ENCODE results near the gene TBX10.
A peak's percentile ranks its signal among the peaks of the same experiment; 100 is the strongest.

The TBX10 gene

DNA sequence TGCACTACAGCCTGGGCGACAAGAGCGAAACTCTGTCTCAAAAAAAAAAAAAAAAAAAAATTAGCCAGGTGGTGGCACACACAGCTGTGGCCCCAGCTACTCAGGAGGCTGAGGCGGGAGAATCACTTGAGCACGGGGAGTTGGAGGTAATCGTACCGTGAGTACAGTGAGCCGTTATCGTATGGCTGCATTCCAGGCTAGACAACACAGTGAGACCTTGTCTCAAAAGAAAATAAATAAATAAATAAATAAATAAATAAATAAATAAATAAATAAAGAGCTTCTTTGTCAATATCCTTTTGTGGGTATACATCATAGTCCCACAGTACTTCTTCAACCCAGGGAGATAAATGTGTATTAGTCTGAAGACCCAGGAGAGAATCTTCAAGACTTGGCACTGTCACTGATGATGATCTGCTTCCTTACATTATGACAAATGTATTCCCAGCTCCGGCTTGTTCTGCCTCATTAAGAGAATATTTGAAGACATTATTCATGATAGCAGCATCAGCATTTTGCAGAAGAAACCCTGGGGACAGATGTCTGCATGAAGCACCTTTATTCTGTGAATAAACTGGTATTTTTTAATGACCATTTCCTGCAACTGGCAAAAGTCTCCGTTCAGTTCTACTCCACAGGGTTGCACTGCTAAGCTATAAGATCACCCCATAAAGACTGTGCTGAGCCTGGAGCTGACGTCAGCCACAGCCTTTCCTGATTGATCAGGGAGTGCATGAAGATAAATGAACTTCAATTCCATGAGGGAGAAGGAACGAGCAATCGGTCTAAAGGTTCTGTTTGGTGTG is 12.6 kb upstream of the TBX10 start:
- Histone ChIP-seq H3K27ac (ENCODE audit: low read depth, low read length) (no peak overlapping the region), H3K4me3 (ENCODE audit: low read depth, low read length) (no peak overlapping the region), H3K4me1 (ENCODE audit: control insufficient read depth in 1 of 2, insufficient read depth in 2 of 2, low read length in 2 of 2) (no peaks in the 10 kb centered on the region), H3K79me1 (ENCODE audit: low read length) (no peaks in the 10 kb centered on the region), H2AFZ (ENCODE audit: insufficient read depth, low read length, poor library complexity) (no peak overlapping the region), H3K14ac (ENCODE audit: low read length) (no peak overlapping the region), H3K18ac (ENCODE audit: low read length) (no peak overlapping the region), H3K23ac (ENCODE audit: low read length) (no peak overlapping the region), H3K9me3 (ENCODE audit: insufficient read depth, low read depth, low read length) (peaks cover 12% of the 10 kb centered on the region), H4K91ac (ENCODE audit: low read depth, low read length) (no peak overlapping the region), H3K9ac (ENCODE audit: low read length) (no peak overlapping the region), H4K8ac (ENCODE audit: low read depth, low read length) (no peak overlapping the region), H3K36me3 (ENCODE audit: control insufficient read depth in 1 of 2, insufficient read depth in 2 of 2, low read length in 2 of 2) (peaks cover 0 to 1% of the 10 kb centered on the region in 2 experiments), H2BK12ac (ENCODE audit: low read length) (no peak overlapping the region), H3K4ac (ENCODE audit: low read depth, low read length) (no peak overlapping the region), H3K27me3 (ENCODE audit: insufficient read depth, low read length) (no peaks in the 10 kb centered on the region), H3K4me2 (ENCODE audit: low read length) (no peak overlapping the region), H3K79me2 (ENCODE audit: control insufficient read depth, insufficient read depth, low read length, poor library complexity) (no peaks in the 10 kb centered on the region), H4K12ac (ENCODE audit: low read depth, low read length) (no peak overlapping the region), H2AK5ac (ENCODE audit: low read length) (no peak overlapping the region), H2BK120ac (ENCODE audit: insufficient read depth, low read length, poor library complexity) (no peak overlapping the region), H2BK5ac (ENCODE audit: low read depth, low read length, poor library complexity) (no peak overlapping the region)
- peak in 1 of 2 donors; percentile 57 for DNase-seq
- WGBS (ENCODE audit: extremely low coverage, insufficient coverage, insufficient read length) = no CpG with 5 or more reads among the region's 13 CpGs

DNA sequence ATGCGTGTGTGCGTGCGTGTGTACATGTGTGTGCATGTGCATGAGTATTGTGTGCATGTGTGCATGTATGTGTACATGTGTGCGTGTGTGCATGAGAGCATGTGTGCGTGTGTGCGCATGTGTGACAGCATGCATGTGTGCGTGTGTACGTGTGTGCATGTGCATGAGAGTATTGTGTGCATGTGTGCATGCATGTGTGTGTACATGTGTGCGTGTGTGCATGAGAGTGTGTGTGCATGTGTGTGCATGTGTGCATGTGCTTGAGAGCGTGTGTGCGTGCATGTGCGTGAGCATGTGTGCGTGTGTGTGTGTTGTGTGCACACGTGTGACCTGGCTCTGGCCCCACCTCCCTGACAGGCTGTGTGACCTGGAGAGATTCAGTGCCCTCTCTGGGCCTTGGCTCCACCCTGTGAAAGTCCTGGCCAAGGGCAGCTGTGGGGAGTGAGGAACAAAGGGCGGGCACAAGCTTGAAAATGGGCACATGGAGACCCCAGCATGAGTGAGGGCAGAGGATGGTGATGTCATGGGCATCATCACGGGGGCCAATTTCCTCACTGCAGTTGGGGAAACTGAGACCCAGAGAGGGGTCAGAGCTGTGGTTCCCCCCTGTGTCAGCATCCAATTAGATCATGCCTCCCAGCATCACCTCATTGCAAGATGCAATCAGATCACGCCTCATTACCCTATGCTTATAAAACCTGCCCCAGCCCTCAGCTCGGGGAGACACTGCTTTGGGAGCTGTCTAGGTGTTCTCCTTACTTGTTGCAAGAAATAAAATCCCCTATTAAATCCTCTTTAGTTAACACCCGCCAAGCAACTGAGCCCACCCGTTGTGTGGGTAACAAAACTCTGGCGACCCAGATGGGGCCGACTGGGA is 10.3 kb upstream of the TBX10 start:
- no peak overlapping the region for H3K4ac ChIP-seq (ENCODE audit: low read depth, low read length)
- WGBS (ENCODE audit: extremely low coverage, insufficient coverage, insufficient read length) = no CpG with 5 or more reads among the region's 22 CpGs
- H4K8ac ChIP-seq (ENCODE audit: low read depth, low read length) = no peak overlapping the region
- H3K4me3 ChIP-seq (ENCODE audit: low read depth, low read length) = peak overlapping the region; percentile 21
- no peak overlapping the region for H2AK5ac ChIP-seq (ENCODE audit: low read length)
- no peaks in the 10 kb centered on the region for H3K79me2 ChIP-seq (ENCODE audit: control insufficient read depth, insufficient read depth, low read length, poor library complexity)
- no peak overlapping the region for H2AFZ ChIP-seq (ENCODE audit: insufficient read depth, low read length, poor library complexity)
- no peak overlapping the region for H2BK12ac ChIP-seq (ENCODE audit: low read length)
- no peak overlapping the region for H3K14ac ChIP-seq (ENCODE audit: low read length)
- H3K9ac ChIP-seq (ENCODE audit: low read length) = no peak overlapping the region
- no peak overlapping the region for H4K12ac ChIP-seq (ENCODE audit: low read depth, low read length)
- H2BK120ac ChIP-seq (ENCODE audit: insufficient read depth, low read length, poor library complexity) = no peak overlapping the region
- no peak for DNase-seq
- no peaks in the 10 kb centered on the region for H3K79me1 ChIP-seq (ENCODE audit: low read length)
- H3K27me3 ChIP-seq (ENCODE audit: insufficient read depth, low read length) = no peaks in the 10 kb centered on the region
- H3K23ac ChIP-seq (ENCODE audit: low read length) = peak overlapping the region; percentile 11
- no peaks in the 10 kb centered on the region for H3K4me1 ChIP-seq (ENCODE audit: control insufficient read depth in 1 of 2, insufficient read depth in 2 of 2, low read length in 2 of 2)
- no peak overlapping the region for H3K18ac ChIP-seq (ENCODE audit: low read length)
- H3K27ac ChIP-seq (ENCODE audit: low read depth, low read length) = no peak overlapping the region
- no peak overlapping the region for H3K4me2 ChIP-seq (ENCODE audit: low read length)
- H3K9me3 ChIP-seq (ENCODE audit: insufficient read depth, low read depth, low read length) = peaks cover 4% of the 10 kb centered on the region
- no peaks in the 10 kb centered on the region for H3K36me3 ChIP-seq (ENCODE audit: control insufficient read depth in 1 of 2, insufficient read depth in 2 of 2, low read length in 2 of 2)
- H4K91ac ChIP-seq (ENCODE audit: low read depth, low read length) = no peak overlapping the region
- no peak overlapping the region for H2BK5ac ChIP-seq (ENCODE audit: low read depth, low read length, poor library complexity)

GRCh38 chr11:67648796-67649613 is 9.4 kb upstream of the TBX10 start:
- no peak overlapping the region for H3K18ac ChIP-seq (ENCODE audit: low read length)

DNA sequence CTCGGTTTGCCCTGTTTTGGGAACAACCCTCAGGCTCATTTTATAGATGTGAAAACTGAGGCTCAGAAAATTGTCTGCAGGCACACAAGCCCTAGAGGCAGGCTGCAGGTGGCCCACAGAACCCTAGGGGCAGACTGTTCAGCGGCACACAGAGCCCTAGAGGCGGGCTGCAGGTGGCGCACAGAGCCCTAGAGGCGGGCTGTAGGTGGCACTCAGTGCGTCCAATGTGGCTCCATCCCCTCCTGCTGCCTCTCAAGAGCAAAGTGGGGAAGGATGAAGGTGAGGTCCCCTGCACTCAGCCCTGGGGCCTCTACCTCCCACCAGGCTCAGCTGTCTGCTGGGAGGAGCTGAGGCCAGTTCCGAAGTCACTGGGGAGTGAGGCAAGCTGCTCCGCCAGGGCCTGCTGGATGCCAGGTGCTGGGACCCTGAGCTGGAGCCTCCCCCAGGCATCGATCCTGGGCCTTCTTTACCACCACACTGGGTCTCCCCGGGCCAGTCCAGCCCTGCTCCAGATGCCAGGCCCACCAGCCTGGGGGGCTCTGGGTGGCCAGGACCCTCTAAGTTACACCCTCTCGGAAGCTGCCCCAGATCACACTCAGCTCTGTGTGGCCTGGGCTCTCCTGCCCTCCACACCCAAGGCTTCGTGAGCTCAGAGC is 8.7 kb upstream of the TBX10 start:
- H4K12ac ChIP-seq (ENCODE audit: low read depth, low read length) = no peak overlapping the region
- no peak overlapping the region for H3K4me2 ChIP-seq (ENCODE audit: low read length)
- H4K8ac ChIP-seq (ENCODE audit: low read depth, low read length) = no peak overlapping the region
- no peak overlapping the region for H3K4ac ChIP-seq (ENCODE audit: low read depth, low read length)
- no peak overlapping the region for H3K14ac ChIP-seq (ENCODE audit: low read length)
- H2AK5ac ChIP-seq (ENCODE audit: low read length) = no peak overlapping the region
- H2AFZ ChIP-seq (ENCODE audit: insufficient read depth, low read length, poor library complexity) = no peak overlapping the region
- H3K79me2 ChIP-seq (ENCODE audit: control insufficient read depth, insufficient read depth, low read length, poor library complexity) = no peaks in the 10 kb centered on the region
- no CpG with 5 or more reads among the region's 12 CpGs for whole genome bisulfite sequencing (ENCODE audit: extremely low coverage, insufficient coverage, insufficient read length)
- H2BK5ac ChIP-seq (ENCODE audit: low read depth, low read length, poor library complexity) = no peak overlapping the region
- no peaks in the 10 kb centered on the region for H3K4me1 ChIP-seq (ENCODE audit: control insufficient read depth in 1 of 2, insufficient read depth in 2 of 2, low read length in 2 of 2)
- H3K27me3 ChIP-seq (ENCODE audit: insufficient read depth, low read length) = no peaks in the 10 kb centered on the region
- H3K18ac ChIP-seq (ENCODE audit: low read length) = no peak overlapping the region
- no peak overlapping the region for H3K27ac ChIP-seq (ENCODE audit: low read depth, low read length)
- no peaks in the 10 kb centered on the region for H3K36me3 ChIP-seq (ENCODE audit: control insufficient read depth in 1 of 2, insufficient read depth in 2 of 2, low read length in 2 of 2)
- H3K4me3 ChIP-seq (ENCODE audit: low read depth, low read length) = no peak overlapping the region
- H3K9ac ChIP-seq (ENCODE audit: low read length) = no peak overlapping the region
- no peak overlapping the region for H2BK120ac ChIP-seq (ENCODE audit: insufficient read depth, low read length, poor library complexity)
- no peaks in the 10 kb centered on the region for H3K79me1 ChIP-seq (ENCODE audit: low read length)
- H2BK12ac ChIP-seq (ENCODE audit: low read length) = no peak overlapping the region
- H3K9me3 ChIP-seq (ENCODE audit: insufficient read depth, low read depth, low read length) = peaks cover 4% of the 10 kb centered on the region
- no peak overlapping the region for H4K91ac ChIP-seq (ENCODE audit: low read depth, low read length)
- no peak overlapping the region for H3K23ac ChIP-seq (ENCODE audit: low read length)
- DNase-seq = peak; percentile 26 to 68

More at GRCh38 chr11:67648796-67649613, 9.4 kb upstream of the TBX10 start:
- DNase-seq = no peak
- H3K27me3 ChIP-seq (ENCODE audit: insufficient read depth, low read length) = no peaks in the 10 kb centered on the region
- no peaks in the 10 kb centered on the region for H3K36me3 ChIP-seq (ENCODE audit: control insufficient read depth in 1 of 2, insufficient read depth in 2 of 2, low read length in 2 of 2)
- H3K4me2 ChIP-seq (ENCODE audit: low read length) = no peak overlapping the region
- H2AFZ ChIP-seq (ENCODE audit: insufficient read depth, low read length, poor library complexity) = no peak overlapping the region
- H3K79me1 ChIP-seq (ENCODE audit: low read length) = no peaks in the 10 kb centered on the region
- peak overlapping the region; percentile 21 for H3K4me3 ChIP-seq (ENCODE audit: low read depth, low read length)
- H4K8ac ChIP-seq (ENCODE audit: low read depth, low read length) = no peak overlapping the region
- H3K79me2 ChIP-seq (ENCODE audit: control insufficient read depth, insufficient read depth, low read length, poor library complexity) = no peaks in the 10 kb centered on the region
- H3K4me1 ChIP-seq (ENCODE audit: control insufficient read depth in 1 of 2, insufficient read depth in 2 of 2, low read length in 2 of 2) = no peaks in the 10 kb centered on the region
- peaks cover 4% of the 10 kb centered on the region for H3K9me3 ChIP-seq (ENCODE audit: insufficient read depth, low read depth, low read length)
- no peak overlapping the region for H4K12ac ChIP-seq (ENCODE audit: low read depth, low read length)
- no peak overlapping the region for H2AK5ac ChIP-seq (ENCODE audit: low read length)
- no peak overlapping the region for H3K14ac ChIP-seq (ENCODE audit: low read length)
- no peak overlapping the region for H4K91ac ChIP-seq (ENCODE audit: low read depth, low read length)
- H3K9ac ChIP-seq (ENCODE audit: low read length) = no peak overlapping the region
- H3K4ac ChIP-seq (ENCODE audit: low read depth, low read length) = no peak overlapping the region
- no peak overlapping the region for H2BK12ac ChIP-seq (ENCODE audit: low read length)
- H2BK5ac ChIP-seq (ENCODE audit: low read depth, low read length, poor library complexity) = no peak overlapping the region
- no peak overlapping the region for H3K27ac ChIP-seq (ENCODE audit: low read depth, low read length)
- no CpG with 5 or more reads among the region's 12 CpGs for WGBS (ENCODE audit: extremely low coverage, insufficient coverage, insufficient read length)
- no peak overlapping the region for H2BK120ac ChIP-seq (ENCODE audit: insufficient read depth, low read length, poor library complexity)
- peak overlapping the region; percentile 11 for H3K23ac ChIP-seq (ENCODE audit: low read length)
